Neuronal stem cell (in vitro differentiated cells): ENCODE results near the gene EXOC5.
"Not testable (repeated sequence)": the region's sequence is repeated elsewhere in the genome, so short reads cannot be mapped to it uniquely, and the experiment has no call there.

Experiments
- DNase-seq: peaks from one replicate; pipeline ENCODE4 v3.0.0-alpha.2; 2013; ENCODE audit warnings: low spot score
- H2AFZ ChIP-seq: one replicate; pipeline ENCODE4 v1.6.1; 2013; ENCODE audit warnings: mild to moderate bottlenecking, low read length, inconsistent platforms
- H2AK5ac ChIP-seq: 2 replicates; pipeline ENCODE4 v1.6.1; 2013; ENCODE audit warnings: low read depth, mild to moderate bottlenecking, inconsistent platforms, low read length, moderate library complexity, mixed read lengths
- H2BK120ac ChIP-seq: 2 replicates; pipeline ENCODE4 v1.6.1; 2013; ENCODE audit warnings: low read depth, mild to moderate bottlenecking, inconsistent platforms, low read length, moderate library complexity, mixed read lengths
- H2BK12ac ChIP-seq: one replicate; pipeline ENCODE4 v1.6.1; 2013; ENCODE audit warnings: low read length, inconsistent platforms
- H2BK15ac ChIP-seq: 2 replicates; pipeline ENCODE4 v1.6.1; 2013; ENCODE audit warnings: mild to moderate bottlenecking, low read length, inconsistent platforms, mixed read lengths
- H2BK5ac ChIP-seq: one replicate; pipeline ENCODE4 v1.6.1; 2013; ENCODE audit warnings: inconsistent platforms, mild to moderate bottlenecking, low read length, moderate library complexity
- H3K14ac ChIP-seq: one replicate; pipeline ENCODE4 v1.6.1; 2013; ENCODE audit warnings: low read length, inconsistent platforms
- H3K18ac ChIP-seq: 2 replicates; pipeline ENCODE4 v1.6.1; 2013; ENCODE audit warnings: low read length, inconsistent platforms
- H3K23ac ChIP-seq: 2 replicates; pipeline ENCODE4 v1.6.1; 2013; ENCODE audit warnings: low read depth, mild to moderate bottlenecking, mixed read lengths, low read length, inconsistent platforms; ENCODE audit not compliant: poor library complexity
- H3K27ac ChIP-seq: replicated peaks from 3 replicates; pipeline ENCODE4 v1.5.1; 2013; ENCODE audit warnings: low read length, inconsistent platforms
- H3K27me3 ChIP-seq, 3 experiments: 2 replicates each; pipeline ENCODE4 v1.6.1; 2013; ENCODE audit warnings: low read length in 3 of 3, mild to moderate bottlenecking in 2 of 3, inconsistent platforms in 1 of 3, low read depth in 1 of 3, mixed read lengths in 1 of 3, moderate library complexity in 1 of 3; ENCODE audit not compliant: control insufficient read depth in 3 of 3, insufficient read depth in 3 of 3
- H3K36me3 ChIP-seq, 2 donors: replicated peaks in 1 of 2; 2 replicates each; pipeline ENCODE4 v1.6.1; 2013; ENCODE audit warnings: low read length in 2 of 2; ENCODE audit not compliant: control insufficient read depth in 2 of 2, insufficient read depth in 2 of 2
- H3K4ac ChIP-seq: 2 replicates; pipeline ENCODE4 v1.6.1; 2013; ENCODE audit warnings: inconsistent platforms, mild to moderate bottlenecking, low read length, moderate library complexity
- H3K4me1 ChIP-seq, 2 donors: 1 replicate in 1 of 2; 2 replicates in 1 of 2; pipeline ENCODE4 v1.6.1; 2013; ENCODE audit warnings: low read length in 2 of 2, low read depth in 1 of 2; ENCODE audit not compliant: control insufficient read depth in 2 of 2, insufficient read depth in 1 of 2
- H3K4me2 ChIP-seq: one replicate; pipeline ENCODE4 v1.6.1; 2013; ENCODE audit warnings: mild to moderate bottlenecking, low read length, inconsistent platforms; ENCODE audit not compliant: insufficient read depth, poor library complexity, severe bottlenecking
- H3K4me3 ChIP-seq, 2 donors: 2 replicates each; pipeline ENCODE4 v1.5.1; 2013; ENCODE audit warnings: low read length in 2 of 2, mild to moderate bottlenecking in 2 of 2, inconsistent platforms in 1 of 2, moderate library complexity in 1 of 2
- H3K79me1 ChIP-seq: one replicate; pipeline ENCODE4 v1.6.1; 2013; ENCODE audit warnings: low read depth, mild to moderate bottlenecking, inconsistent platforms, low read length, moderate library complexity
- H3K9ac ChIP-seq: one replicate; pipeline ENCODE4 v1.6.1; 2013; ENCODE audit warnings: mild to moderate bottlenecking, low read depth, low read length, inconsistent platforms; ENCODE audit not compliant: poor library complexity
- H3K9me3 ChIP-seq, 2 donors: replicated peaks in 1 of 2; 2 replicates each; pipeline versions ENCODE3 to v1.6.1; 2013; ENCODE audit warnings: low read length in 2 of 2, mild to moderate bottlenecking in 2 of 2, inconsistent platforms in 1 of 2, low read depth in 1 of 2, mixed read lengths in 1 of 2, moderate library complexity in 1 of 2; ENCODE audit not compliant: control insufficient read depth in 2 of 2, insufficient read depth in 1 of 2
- H4K8ac ChIP-seq: one replicate; pipeline ENCODE4 v1.6.1; 2013; ENCODE audit warnings: low read depth, mild to moderate bottlenecking, inconsistent platforms, low read length, moderate library complexity
- H4K91ac ChIP-seq: one replicate; pipeline ENCODE4 v1.6.1; 2013; ENCODE audit warnings: low read length, low read depth, mild to moderate bottlenecking, inconsistent platforms; ENCODE audit not compliant: poor library complexity
- WGBS, 2 donors: extraction: QIAGEN DNeasy Blood & Tissue Kit; methylation state at CpG; one replicate each; pipeline ENCODE4 v1.1.7; 2013; ENCODE audit warnings: missing lambda C conversion rate in 2 of 2, mixed read lengths in 1 of 2; ENCODE audit not compliant: insufficient read length in 2 of 2, insufficient replicate concordance in 1 of 2; ENCODE audit errors: extremely low coverage in 2 of 2; 5-methylcytosine and 5-hydroxymethylcytosine counted together

Gene EXOC5

GRCh38 chr14:57232006-57232405 lies 36.7 kb downstream of the EXOC5 start:
- no peak overlapping the region for H2BK120ac ChIP-seq
- no peak overlapping the region for H4K91ac ChIP-seq
- no peaks in the 10 kb centered on the region for H3K27me3 ChIP-seq
- no peak overlapping the region for H3K4me3 ChIP-seq
- H2BK5ac ChIP-seq = no peak overlapping the region
- no peaks in the 10 kb centered on the region for H3K4me1 ChIP-seq
- H4K8ac ChIP-seq = no peak overlapping the region
- no peak overlapping the region for H2BK15ac ChIP-seq
- H3K4ac ChIP-seq = no peak overlapping the region
- DNase-seq = no peak
- H3K79me1 ChIP-seq = no peaks in the 10 kb centered on the region
- WGBS, 2 donors = no CpG with 5 or more reads among the region's 1 CpG
- H3K9ac ChIP-seq = no peak overlapping the region
- H3K36me3 ChIP-seq = peaks cover 4 to 98% of the 10 kb centered on the region in 2 donors
- no peak overlapping the region for H3K18ac ChIP-seq
- no peak overlapping the region for H3K23ac ChIP-seq
- no peak overlapping the region for H2AK5ac ChIP-seq
- no peak overlapping the region for H2BK12ac ChIP-seq
- no peaks in the 10 kb centered on the region for H3K9me3 ChIP-seq
- no peak overlapping the region for H3K14ac ChIP-seq
- no peak overlapping the region for H2AFZ ChIP-seq
- H3K4me2 ChIP-seq = no peak overlapping the region
- H3K27ac ChIP-seq = no peak overlapping the region

GRCh38 chr14:57228320-57228719 lies 40.4 kb downstream of the EXOC5 start:
- WGBS, 2 donors = no CpG with 5 or more reads among the region's 2 CpGs

GRCh38 chr14:57227083-57227482 lies 41.6 kb downstream of the EXOC5 start:
- H3K9ac ChIP-seq = no peak overlapping the region
- no peak overlapping the region for H3K4me2 ChIP-seq
- H2BK15ac ChIP-seq = no peak overlapping the region
- H3K36me3 ChIP-seq = peaks cover 6 to 95% of the 10 kb centered on the region in 2 donors
- no peak overlapping the region for H2BK12ac ChIP-seq
- H2BK120ac ChIP-seq = no peak overlapping the region
- no peak overlapping the region for H3K4ac ChIP-seq
- no peak overlapping the region for H2AK5ac ChIP-seq
- H3K27ac ChIP-seq = no peak overlapping the region
- H3K4me3 ChIP-seq = no peak overlapping the region
- H3K9me3 ChIP-seq = no peaks in the 10 kb centered on the region
- no peak overlapping the region for H3K23ac ChIP-seq
- no peak for DNase-seq
- no peak overlapping the region for H3K18ac ChIP-seq
- no peak overlapping the region for H2BK5ac ChIP-seq
- no CpG with 5 or more reads among the region's 2 CpGs for WGBS, 2 donors
- no peak overlapping the region for H2AFZ ChIP-seq
- H4K8ac ChIP-seq = no peak overlapping the region
- H3K79me1 ChIP-seq = no peaks in the 10 kb centered on the region
- no peaks in the 10 kb centered on the region for H3K27me3 ChIP-seq
- H4K91ac ChIP-seq = no peak overlapping the region
- no peaks in the 10 kb centered on the region for H3K4me1 ChIP-seq
- H3K14ac ChIP-seq = no peak overlapping the region

More at GRCh38 chr14:57228320-57228719, 40.4 kb downstream of the EXOC5 start:
- H2AK5ac ChIP-seq, H3K9ac ChIP-seq, H2BK12ac ChIP-seq, H3K27me3 ChIP-seq, H3K4me3 ChIP-seq, H2BK15ac ChIP-seq, H3K4me2 ChIP-seq, H3K18ac ChIP-seq, H3K79me1 ChIP-seq, H3K14ac ChIP-seq, DNase-seq, H2AFZ ChIP-seq, H3K9me3 ChIP-seq, H3K4ac ChIP-seq, H2BK120ac ChIP-seq, H4K91ac ChIP-seq, H3K27ac ChIP-seq, H3K23ac ChIP-seq, H3K4me1 ChIP-seq, H4K8ac ChIP-seq, H2BK5ac ChIP-seq: not testable (repeated sequence)
- H3K36me3 ChIP-seq = peaks cover 6 to 95% of the 10 kb centered on the region in 2 donors

GRCh38 chr14:57221931-57222330 lies 46.8 kb downstream of the EXOC5 start:
- Histone ChIP-seq H2AFZ (no peak overlapping the region), H3K4me3 (no peak overlapping the region), H2AK5ac (no peak overlapping the region), H3K4ac (no peak overlapping the region), H3K4me1 (no peaks in the 10 kb centered on the region), H2BK5ac (no peak overlapping the region), H3K9ac (no peak overlapping the region), H4K8ac (no peak overlapping the region), H2BK120ac (no peak overlapping the region), H2BK12ac (no peak overlapping the region), H2BK15ac (no peak overlapping the region), H3K18ac (no peak overlapping the region), H3K14ac (no peak overlapping the region), H4K91ac (no peak overlapping the region), H3K36me3 (peaks cover 8 to 94% of the 10 kb centered on the region in 2 donors), H3K27me3 (no peaks in the 10 kb centered on the region), H3K27ac (no peak overlapping the region), H3K4me2 (no peak overlapping the region), H3K9me3 (peaks cover 0 to 2% of the 10 kb centered on the region in 2 donors), H3K79me1 (no peaks in the 10 kb centered on the region), H3K23ac (no peak overlapping the region)
- DNase-seq = no peak
- WGBS, 2 donors = 100% methylated on average over 1 to 2 of the region's 3 CpGs
